Hepatocyte (in vitro differentiated cells): ENCODE results near the gene GPC4. TPM values are rescaled to one million over a fixed set of nuclear protein-coding genes. Genes with fewer than 3 reads are reported as not detected.

Experiments
- DNase-seq: peaks from one replicate; pipeline ENCODE4 v3.0.0-alpha.2; 2016; ENCODE audit warnings: low spot score
- H2AFZ ChIP-seq: fragments of 200-600 bp; sonication (generic); 2 replicates; pipeline ENCODE4 v1.6.0; 2016; ENCODE audit warnings: antibody characterized with exemption, mild to moderate bottlenecking
- H3K27ac ChIP-seq: fragments of 200-600 bp; sonication (generic); 2 replicates; pipeline ENCODE4 v1.5.1; 2016; ENCODE audit warnings: mild to moderate bottlenecking
- H3K27me3 ChIP-seq: fragments of 200-600 bp; sonication (generic); 2 replicates; pipeline ENCODE4 v1.6.1; 2016
- H3K36me3 ChIP-seq: fragments of 200-600 bp; sonication (generic); replicated peaks from 2 replicates; pipeline ENCODE4 v1.5.1; 2016; ENCODE audit warnings: low read depth; ENCODE audit not compliant: insufficient read depth
- H3K4me1 ChIP-seq: fragments of 200-600 bp; sonication (generic); 2 replicates; pipeline ENCODE4 v1.5.1; 2016; ENCODE audit warnings: mild to moderate bottlenecking, moderate library complexity; ENCODE audit not compliant: insufficient read depth
- H3K4me2 ChIP-seq: fragments of 200-600 bp; sonication (generic); 2 replicates; pipeline ENCODE4 v1.6.0; 2016
- H3K4me3 ChIP-seq: fragments of 200-600 bp; sonication (generic); 2 replicates; pipeline ENCODE4 v1.5.1; 2016; ENCODE audit warnings: mild to moderate bottlenecking
- H3K79me2 ChIP-seq: fragments of 200-600 bp; sonication (generic); 2 replicates; pipeline ENCODE4 v1.6.0; 2017; ENCODE audit warnings: mild to moderate bottlenecking
- H3K9me2 ChIP-seq: fragments of 200-600 bp; sonication (generic); replicated peaks from 2 replicates; pipeline ENCODE4 v1.6.0; 2017; ENCODE audit warnings: mild to moderate bottlenecking; ENCODE audit not compliant: insufficient read depth
- H3K9me3 ChIP-seq: fragments of 200-600 bp; sonication (generic); 2 replicates; pipeline ENCODE4 v1.5.1; 2016; ENCODE audit warnings: low read depth, mild to moderate bottlenecking
- H4K20me1 ChIP-seq: fragments of 200-600 bp; sonication (generic); 2 replicates; pipeline ENCODE4 v1.6.0; 2016; ENCODE audit warnings: mild to moderate bottlenecking; ENCODE audit not compliant: insufficient read depth, poor library complexity, severe bottlenecking
- CTCF ChIP-seq: fragments of 200-600 bp; sonication (generic); IDR thresholded peaks from 2 replicates; pipeline ENCODE4 v1.5.1; 2016; ENCODE audit warnings: antibody characterized with exemption, mild to moderate bottlenecking; ENCODE audit not compliant: poor library complexity
- EZH2 ChIP-seq: fragments of 200-600 bp; sonication (generic); IDR thresholded peaks from 2 replicates; pipeline ENCODE4 v1.6.1; 2016; ENCODE audit warnings: antibody characterized with exemption, mild to moderate bottlenecking, borderline replicate concordance
- EZH2phosphoT487 ChIP-seq: fragments of 200-600 bp; sonication (generic); IDR thresholded peaks from one replicate; pipeline ENCODE4 v1.6.1; 2018; ENCODE audit warnings: antibody characterized with exemption, mild to moderate bottlenecking, low read depth, moderate library complexity; ENCODE audit not compliant: unreplicated experiment, severe bottlenecking
- WGBS: methylation state at CpG from one replicate; pipeline ENCODE4 v1.1.6; 2016; ENCODE audit warnings: low lambda C conversion rate; ENCODE audit errors: missing lambda C conversion rate; 5-methylcytosine and 5-hydroxymethylcytosine counted together
- polyA plus RNA-seq: library from polyadenylated mRNA; unstranded; fragments of >200 nt; fragmentation: Nextera tagmentation; extraction: Ambion mirVana; gene quantifications from 2 replicates; pipeline ENCODE4 v1.2.1, GENCODE V29; 2016
- total RNA-seq: library from RNA; depleted of rRNA; stranded (reverse); fragments of >200 nt; gene quantifications from 2 replicates; pipeline ENCODE4 v1.2.3, GENCODE V29; 2014

GPC4 gene
- total and polyA plus RNA-seq, 2 experiments from 2014 or later, result 11.8 to 16.0 TPM

GRCh38 chrX:133414406-133415275 lies 648 bp downstream of the GPC4 start:
- no peaks in the 10 kb centered on the region for H3K9me2 ChIP-seq
- peak overlapping the region; percentile 86 for H3K4me2 ChIP-seq
- TF ChIP-seq EZH2phosphoT487, result no peak
- no peak for TF ChIP-seq EZH2
- no peak for TF ChIP-seq CTCF
- no peaks in the 10 kb centered on the region for H4K20me1 ChIP-seq
- DNase-seq, result peak; percentile 31
- WGBS, result 39% methylated on average over 60 of the region's 93 CpGs
- H3K27ac ChIP-seq, result no peak overlapping the region
- H3K79me2 ChIP-seq, result peaks cover 3% of the 10 kb centered on the region
- H3K9me3 ChIP-seq, result no peaks in the 10 kb centered on the region
- no peaks in the 10 kb centered on the region for H3K36me3 ChIP-seq
- peak overlapping the region; percentile 67 for H3K4me3 ChIP-seq
- H2AFZ ChIP-seq, result peak overlapping the region; percentile 31
- no peaks in the 10 kb centered on the region for H3K4me1 ChIP-seq
- H3K27me3 ChIP-seq, result peaks cover 7% of the 10 kb centered on the region

- DNase-seq, result no peak
- Histone ChIP-seq H3K4me2 (peak overlapping the region; percentile 86), H4K20me1 (no peaks in the 10 kb centered on the region), H3K27me3 (peaks cover 7% of the 10 kb centered on the region), H3K4me3 (peak overlapping the region; percentile 67), H3K9me2 (no peaks in the 10 kb centered on the region), H2AFZ (no peak overlapping the region), H3K4me1 (no peaks in the 10 kb centered on the region), H3K36me3 (no peaks in the 10 kb centered on the region), H3K79me2 (peaks cover 3% of the 10 kb centered on the region), H3K9me3 (no peaks in the 10 kb centered on the region), H3K27ac (no peak overlapping the region)
- no peak for TF ChIP-seq EZH2
- no peak for TF ChIP-seq EZH2phosphoT487
- TF ChIP-seq CTCF, result no peak
- WGBS, result 53% methylated on average over 27 of the region's 38 CpGs
Measured at GRCh38 chrX:133413218-133413925, 1.9 kb downstream of the GPC4 start.

- Histone ChIP-seq H3K4me2 (peak overlapping the region; percentile 86), H4K20me1 (no peaks in the 10 kb centered on the region), H3K4me3 (peak overlapping the region; percentile 67), H3K9me3 (no peaks in the 10 kb centered on the region), H3K27ac (no peak overlapping the region), H2AFZ (no peak overlapping the region), H3K9me2 (no peaks in the 10 kb centered on the region), H3K79me2 (peaks cover 3% of the 10 kb centered on the region), H3K36me3 (no peaks in the 10 kb centered on the region), H3K27me3 (peaks cover 3% of the 10 kb centered on the region), H3K4me1 (no peaks in the 10 kb centered on the region)
- 78% methylated on average over 5 of the region's 5 CpGs for WGBS
- DNase-seq, result no peak
- TF ChIP-seq EZH2phosphoT487 (no peak), CTCF (no peak), EZH2 (no peak)
Measured at GRCh38 chrX:133412665-133413064, 2.6 kb downstream of the GPC4 start.
